ENCODE measurements around the gene F8A3. TPM values are rescaled to one million over a fixed set of nuclear protein-coding genes. Genes with fewer than 3 reads are reported as not detected.
"Not testable (repeated sequence)": the region's sequence is repeated elsewhere in the genome, so short reads cannot be mapped to it uniquely, and the experiment has no call there.

F8A3 gene
- total RNA-seq (2013) = 2.2 TPM
- 10 to 100 TPM in 1 of 3 donors, 1 to 10 TPM in 1, not detected in 1; 3.6 to 18.2 TPM for polyA plus RNA-seq
- polyA minus RNA-seq = 0.28 TPM in 1 of 2 replicates, not detected in the other
- total RNA-seq = 0 to 0.06 (median 0) reads per million in 11 experiments

- H2AFZ ChIP-seq (ENCODE audit: insufficient read depth, low read depth, low read length, poor library complexity, severe bottlenecking); H3K9me3 Mint-ChIP-seq; H3K27me3 Mint-ChIP-seq (ENCODE audit: low read depth in 3 of 3); H3K4me1 ChIP-seq (ENCODE audit: control insufficient read depth in 1 of 2, insufficient read depth in 2 of 2, low read length in 2 of 2); H3K4me2 ChIP-seq (replicated peaks; ENCODE audit: extremely low read depth, low read length, poor library complexity, severe bottlenecking); H3K27ac ChIP-seq (ENCODE audit: low read depth in 1 of 2, low read length in 2 of 2); intact Hi-C loops (cut with micrococcal nuclease); H3K4me1 Mint-ChIP-seq; H3K9ac ChIP-seq (ENCODE audit: insufficient read depth, low read length, poor library complexity, severe bottlenecking); H3K79me2 ChIP-seq (ENCODE audit: insufficient read depth, low read length); H3K27me3 ChIP-seq (ENCODE audit: control insufficient read depth in 2 of 2, insufficient read depth in 2 of 2, low read length in 2 of 2); H4K20me1 ChIP-seq (ENCODE audit: insufficient read depth, low read length); H3K36me3 ChIP-seq (replicated peaks in 1 of 2; ENCODE audit: control insufficient read depth in 1 of 2, insufficient read depth in 2 of 2, low read length in 2 of 2); H3K9me3 ChIP-seq (replicated peaks in 1 of 2; ENCODE audit: control insufficient read depth in 1 of 2, insufficient read depth in 1 of 2, low read length in 2 of 2); H3K27ac Mint-ChIP-seq; DNase-seq; H3K4me3 Mint-ChIP-seq; H3K4me3 ChIP-seq (replicated peaks in 1 of 3; ENCODE audit: low read depth in 2 of 3, low read length in 3 of 3); H3K36me3 Mint-ChIP-seq: not testable (repeated sequence)
- WGBS (ENCODE audit: insufficient coverage) = no CpG with 5 or more reads among the region's 51 CpGs
Measured at GRCh38 chrX:155458471-155458870, at the start of gene F8A3. TSS of gene F8A3 (minus strand) at chrX:155458620. CDS start at chrX:155458600, 20 bp downstream.

DNA sequence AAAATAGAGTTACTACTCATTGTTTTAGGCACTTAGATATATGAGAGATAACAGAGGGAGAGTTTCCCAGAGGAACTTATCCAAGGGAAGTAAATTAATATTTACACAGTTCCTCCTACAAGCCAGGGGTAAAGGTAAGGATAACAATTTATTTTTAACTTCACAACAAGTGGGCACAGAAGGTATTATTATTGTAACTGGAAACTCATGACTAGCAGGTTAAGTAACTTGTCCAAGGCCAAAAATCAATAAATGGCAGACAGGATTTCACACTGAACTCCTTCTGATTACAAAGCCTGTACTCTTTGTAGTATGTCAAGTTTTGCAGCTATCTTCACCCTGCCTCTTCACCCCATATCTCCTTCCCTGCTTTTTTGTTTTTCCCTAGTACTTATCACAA lies 46.9 kb upstream of the F8A3 start:
- H3K27ac Mint-ChIP-seq = no peak overlapping the region

DNA sequence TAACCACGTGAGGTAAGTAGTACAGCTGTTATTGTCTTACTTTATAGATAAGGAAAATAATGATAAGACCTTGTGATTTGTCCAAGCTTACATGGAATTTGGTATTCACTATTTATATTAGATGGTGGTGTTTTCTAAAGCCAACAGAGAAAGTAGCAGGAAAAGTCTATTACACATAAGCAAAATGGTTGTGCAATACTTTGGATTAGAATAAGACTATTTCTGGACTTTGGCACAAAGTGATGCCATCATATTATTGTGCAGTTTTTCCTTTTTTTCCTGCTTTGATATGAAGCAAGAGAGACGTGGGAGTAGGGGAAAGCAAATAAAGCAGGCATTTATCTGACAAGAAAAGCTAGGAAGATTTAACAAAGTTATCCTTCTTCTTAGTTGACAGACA lies 36.7 kb upstream of the F8A3 start:
- H3K9me3 ChIP-seq (replicated peaks in 1 of 2; ENCODE audit: control insufficient read depth in 1 of 2, insufficient read depth in 1 of 2, low read length in 2 of 2); H3K4me1 ChIP-seq (ENCODE audit: control insufficient read depth in 1 of 2, insufficient read depth in 2 of 2, low read length in 2 of 2); H3K4me1 Mint-ChIP-seq; H4K20me1 ChIP-seq (ENCODE audit: insufficient read depth, low read length); H3K9ac ChIP-seq (ENCODE audit: insufficient read depth, low read length, poor library complexity, severe bottlenecking); H3K4me3 Mint-ChIP-seq; H3K27ac ChIP-seq (ENCODE audit: low read depth in 1 of 2, low read length in 2 of 2); H3K79me2 ChIP-seq (ENCODE audit: insufficient read depth, low read length); H3K4me3 ChIP-seq (replicated peaks in 1 of 3; ENCODE audit: low read depth in 2 of 3, low read length in 3 of 3); H3K27ac Mint-ChIP-seq; H3K27me3 ChIP-seq (ENCODE audit: control insufficient read depth in 2 of 2, insufficient read depth in 2 of 2, low read length in 2 of 2); H3K27me3 Mint-ChIP-seq (ENCODE audit: low read depth in 3 of 3); H3K36me3 Mint-ChIP-seq; H3K36me3 ChIP-seq (replicated peaks in 1 of 2; ENCODE audit: control insufficient read depth in 1 of 2, insufficient read depth in 2 of 2, low read length in 2 of 2); H2AFZ ChIP-seq (ENCODE audit: insufficient read depth, low read depth, low read length, poor library complexity, severe bottlenecking); H3K4me2 ChIP-seq (replicated peaks; ENCODE audit: extremely low read depth, low read length, poor library complexity, severe bottlenecking); intact Hi-C loops (cut with micrococcal nuclease); H3K9me3 Mint-ChIP-seq; DNase-seq: not testable (repeated sequence)
- WGBS (ENCODE audit: insufficient coverage) = no CpG with 5 or more reads among the region's 2 CpGs

More for the DNA sequence above, 46.9 kb upstream of the F8A3 start:
- Histone ChIP-seq H3K79me2 (ENCODE audit: insufficient read depth, low read length) (no peaks in the 10 kb centered on the region), H3K9me3 (replicated peaks in 1 of 2; ENCODE audit: control insufficient read depth in 1 of 2, insufficient read depth in 1 of 2, low read length in 2 of 2) (no peaks in the 10 kb centered on the region), H2AFZ (ENCODE audit: insufficient read depth, low read depth, low read length, poor library complexity, severe bottlenecking) (no peak overlapping the region), H3K4me1 (ENCODE audit: control insufficient read depth in 1 of 2, insufficient read depth in 2 of 2, low read length in 2 of 2) (no peaks in the 10 kb centered on the region), H3K36me3 (replicated peaks in 1 of 2; ENCODE audit: control insufficient read depth in 1 of 2, insufficient read depth in 2 of 2, low read length in 2 of 2) (peaks cover 4 to 27% of the 10 kb centered on the region in 2 donors), H3K4me3 (replicated peaks in 1 of 3; ENCODE audit: low read depth in 2 of 3, low read length in 3 of 3) (no peak overlapping the region), H3K27me3 (ENCODE audit: control insufficient read depth in 2 of 2, insufficient read depth in 2 of 2, low read length in 2 of 2) (no peaks in the 10 kb centered on the region), H3K9ac (ENCODE audit: insufficient read depth, low read length, poor library complexity, severe bottlenecking) (no peak overlapping the region), H4K20me1 (ENCODE audit: insufficient read depth, low read length) (no peaks in the 10 kb centered on the region), H3K4me2 (replicated peaks; ENCODE audit: extremely low read depth, low read length, poor library complexity, severe bottlenecking) (no peak overlapping the region), H3K27ac (ENCODE audit: low read depth in 1 of 2, low read length in 2 of 2) (no peak overlapping the region)
- intact Hi-C loops (cut with micrococcal nuclease) = no loop called here
- Mint-ChIP-seq H3K4me1 (no peaks in the 10 kb centered on the region), H3K27me3 (ENCODE audit: low read depth in 3 of 3) (no peaks in the 10 kb centered on the region), H3K9me3 (no peaks in the 10 kb centered on the region), H3K4me3 (no peak overlapping the region), H3K36me3 (peaks cover 23 to 32% of the 10 kb centered on the region in 2 donors)
- TF ChIP-seq, protein P1, sequence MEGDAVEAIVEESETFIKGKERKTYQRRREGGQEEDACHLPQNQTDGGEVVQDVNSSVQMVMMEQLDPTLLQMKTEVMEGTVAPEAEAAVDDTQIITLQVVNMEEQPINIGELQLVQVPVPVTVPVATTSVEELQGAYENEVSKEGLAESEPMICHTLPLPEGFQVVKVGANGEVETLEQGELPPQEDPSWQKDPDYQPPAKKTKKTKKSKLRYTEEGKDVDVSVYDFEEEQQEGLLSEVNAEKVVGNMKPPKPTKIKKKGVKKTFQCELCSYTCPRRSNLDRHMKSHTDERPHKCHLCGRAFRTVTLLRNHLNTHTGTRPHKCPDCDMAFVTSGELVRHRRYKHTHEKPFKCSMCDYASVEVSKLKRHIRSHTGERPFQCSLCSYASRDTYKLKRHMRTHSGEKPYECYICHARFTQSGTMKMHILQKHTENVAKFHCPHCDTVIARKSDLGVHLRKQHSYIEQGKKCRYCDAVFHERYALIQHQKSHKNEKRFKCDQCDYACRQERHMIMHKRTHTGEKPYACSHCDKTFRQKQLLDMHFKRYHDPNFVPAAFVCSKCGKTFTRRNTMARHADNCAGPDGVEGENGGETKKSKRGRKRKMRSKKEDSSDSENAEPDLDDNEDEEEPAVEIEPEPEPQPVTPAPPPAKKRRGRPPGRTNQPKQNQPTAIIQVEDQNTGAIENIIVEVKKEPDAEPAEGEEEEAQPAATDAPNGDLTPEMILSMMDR (IDR thresholded peaks at IDR 0.05) = no peak
- no peak for DNase-seq

DNA sequence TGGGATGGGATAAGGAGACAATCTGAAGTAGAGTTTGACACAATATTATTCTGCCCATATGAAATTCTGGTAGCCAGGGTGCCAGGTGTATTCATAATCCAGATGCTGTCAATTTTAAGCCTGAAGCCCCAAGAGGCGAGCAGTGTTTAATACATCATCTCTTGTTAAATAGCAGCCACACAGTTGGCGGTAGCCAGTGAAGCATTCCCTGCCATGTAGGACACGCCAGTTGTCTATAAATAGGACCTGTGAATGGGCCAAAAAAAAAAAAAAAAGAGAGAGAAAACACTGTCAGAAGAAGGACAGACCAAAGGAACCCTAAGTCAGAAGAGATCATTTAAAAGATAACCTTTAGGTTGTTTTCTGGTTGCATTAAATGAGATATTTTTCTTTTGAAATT lies 33.0 kb upstream of the F8A3 start:
- intact Hi-C loops (cut with micrococcal nuclease); DNase-seq; H3K27me3 ChIP-seq (ENCODE audit: control insufficient read depth in 2 of 2, insufficient read depth in 2 of 2, low read length in 2 of 2); H3K9ac ChIP-seq (ENCODE audit: insufficient read depth, low read length, poor library complexity, severe bottlenecking); H3K4me3 ChIP-seq (replicated peaks in 1 of 3; ENCODE audit: low read depth in 2 of 3, low read length in 3 of 3); H2AFZ ChIP-seq (ENCODE audit: insufficient read depth, low read depth, low read length, poor library complexity, severe bottlenecking); H3K4me1 ChIP-seq (ENCODE audit: control insufficient read depth in 1 of 2, insufficient read depth in 2 of 2, low read length in 2 of 2); H3K27ac Mint-ChIP-seq; H3K9me3 ChIP-seq (replicated peaks in 1 of 2; ENCODE audit: control insufficient read depth in 1 of 2, insufficient read depth in 1 of 2, low read length in 2 of 2); H3K4me3 Mint-ChIP-seq; H3K9me3 Mint-ChIP-seq; H3K4me2 ChIP-seq (replicated peaks; ENCODE audit: extremely low read depth, low read length, poor library complexity, severe bottlenecking); H3K36me3 ChIP-seq (replicated peaks in 1 of 2; ENCODE audit: control insufficient read depth in 1 of 2, insufficient read depth in 2 of 2, low read length in 2 of 2); H3K4me1 Mint-ChIP-seq; H4K20me1 ChIP-seq (ENCODE audit: insufficient read depth, low read length); H3K36me3 Mint-ChIP-seq; H3K27me3 Mint-ChIP-seq (ENCODE audit: low read depth in 3 of 3); H3K27ac ChIP-seq (ENCODE audit: low read depth in 1 of 2, low read length in 2 of 2); H3K79me2 ChIP-seq (ENCODE audit: insufficient read depth, low read length): not testable (repeated sequence)
- no CpG with 5 or more reads among the region's 3 CpGs for WGBS (ENCODE audit: insufficient coverage)

Measured in CD14-positive monocyte (primary cell).